GM19397 (cell line): ENCODE data around the gene BST1.

Experiments used
- ATAC-seq: cut with Tn5 transposase; IDR thresholded peaks from one replicate; pipeline ENCODE4 v1.9.1; 2021; ENCODE audit warnings: mild to moderate bottlenecking, moderate library complexity; ENCODE audit not compliant: unreplicated experiment

Gene BST1

DNA sequence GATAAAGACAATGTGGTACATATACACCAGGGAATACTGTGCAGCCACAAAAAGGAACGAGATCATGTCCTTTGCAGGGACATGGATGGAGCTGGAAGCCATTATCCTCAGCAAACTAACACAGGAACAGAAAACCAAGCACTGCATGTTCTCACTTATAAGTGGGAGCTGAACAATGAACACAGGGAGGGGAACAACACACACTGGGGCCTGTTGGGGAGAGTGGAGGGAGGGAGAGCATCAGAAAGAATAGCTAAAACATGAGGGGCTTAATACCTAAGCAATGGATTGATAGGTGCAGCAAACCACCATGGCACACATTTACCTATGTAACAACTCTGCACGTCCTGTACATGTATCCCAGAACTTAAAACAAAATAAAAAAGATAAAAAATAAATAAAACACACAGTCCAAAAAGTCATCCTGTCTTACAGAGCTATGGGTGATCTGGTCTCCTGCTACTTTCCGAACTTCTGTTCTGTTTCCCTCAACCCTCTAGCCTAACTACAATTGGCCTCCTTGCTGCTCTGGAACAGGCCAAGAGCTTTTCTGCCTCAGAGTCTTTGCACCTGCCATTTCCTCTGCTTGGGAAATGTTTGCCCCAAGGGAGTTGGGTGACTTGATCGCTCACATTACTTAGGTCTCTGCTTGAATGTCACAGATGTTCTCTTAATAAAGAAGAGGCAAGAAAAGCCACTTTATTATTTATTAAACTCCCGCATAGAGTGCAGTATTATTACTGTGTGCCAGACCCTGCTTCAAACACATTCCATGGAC is 74.2 kb downstream of the BST1 start:
- no peak for ATAC-seq

DNA sequence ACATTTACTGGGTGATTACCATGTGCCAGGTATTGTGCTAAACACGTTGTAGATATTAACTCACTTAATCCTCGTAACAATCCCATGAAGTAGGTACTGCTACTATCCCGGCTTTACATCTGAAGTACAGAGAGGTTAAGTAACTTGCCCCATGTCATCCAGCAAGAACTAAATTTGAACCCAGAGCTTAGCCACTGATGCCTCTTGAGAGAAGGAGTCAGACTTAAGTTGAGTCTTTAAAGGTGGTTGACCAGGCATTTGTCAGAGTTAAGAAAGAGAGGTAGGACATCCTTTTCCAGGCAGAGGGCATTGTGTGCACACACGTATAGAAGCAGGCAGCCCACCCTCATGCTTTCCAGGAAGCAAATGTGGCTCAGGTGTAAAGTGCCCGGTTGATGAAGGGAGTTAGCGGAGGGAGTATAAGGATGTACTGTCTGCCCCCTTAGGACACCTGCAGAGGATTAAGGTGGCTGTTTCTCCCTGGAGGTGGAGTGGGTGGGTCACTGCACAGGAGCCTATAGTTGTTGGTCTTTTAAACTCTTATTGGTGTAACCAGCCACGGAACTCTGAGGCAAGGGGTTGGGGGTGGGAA is 74.9 kb downstream of the BST1 start:
- no peak for ATAC-seq

DNA sequence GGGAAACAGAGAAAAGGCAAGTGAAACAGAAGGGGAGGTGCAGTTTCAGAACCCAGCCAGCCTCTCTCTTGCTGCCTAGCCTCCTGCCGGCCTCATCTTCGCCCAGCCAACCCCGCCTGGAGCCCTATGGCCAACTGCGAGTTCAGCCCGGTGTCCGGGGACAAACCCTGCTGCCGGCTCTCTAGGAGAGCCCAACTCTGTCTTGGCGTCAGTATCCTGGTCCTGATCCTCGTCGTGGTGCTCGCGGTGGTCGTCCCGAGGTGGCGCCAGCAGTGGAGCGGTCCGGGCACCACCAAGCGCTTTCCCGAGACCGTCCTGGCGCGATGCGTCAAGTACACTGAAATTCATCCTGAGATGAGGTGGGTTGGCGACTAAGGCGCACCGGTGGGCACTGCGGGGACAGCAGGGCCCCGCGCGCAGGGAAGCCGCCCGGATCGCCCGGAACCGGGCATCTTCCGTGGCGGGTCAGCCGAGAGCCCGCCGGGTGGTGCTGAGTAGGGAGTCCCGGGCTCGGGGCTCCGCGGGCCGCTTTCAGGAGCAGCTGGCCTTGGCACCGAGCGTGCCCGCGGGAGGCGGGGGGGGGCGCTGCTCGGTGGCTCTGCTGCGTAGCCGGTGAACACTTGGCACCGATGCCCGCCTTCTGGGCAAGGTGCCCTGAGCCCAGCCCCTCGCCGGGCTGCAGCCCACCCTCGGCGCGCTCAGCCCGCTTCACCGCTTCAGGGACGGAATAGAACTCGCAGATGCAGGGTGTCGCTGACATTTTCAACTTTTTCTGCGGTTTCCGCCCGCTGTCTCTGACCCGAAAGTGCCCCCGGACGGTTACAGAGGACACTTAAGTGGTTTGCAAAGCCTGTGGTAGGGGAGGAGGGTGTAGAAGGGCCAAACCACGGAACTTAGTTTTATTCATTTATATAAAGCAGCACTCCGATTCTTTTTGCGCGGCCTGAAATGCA is 75.7 kb downstream of the BST1 start, which contains the start of gene CD38:
Gene CD38 (plus strand): TSS at position 40 of the 953 bp plus-strand sequence. CDS start 87 bp downstream, at position 127.
- ATAC-seq, result peak; percentile 65

DNA sequence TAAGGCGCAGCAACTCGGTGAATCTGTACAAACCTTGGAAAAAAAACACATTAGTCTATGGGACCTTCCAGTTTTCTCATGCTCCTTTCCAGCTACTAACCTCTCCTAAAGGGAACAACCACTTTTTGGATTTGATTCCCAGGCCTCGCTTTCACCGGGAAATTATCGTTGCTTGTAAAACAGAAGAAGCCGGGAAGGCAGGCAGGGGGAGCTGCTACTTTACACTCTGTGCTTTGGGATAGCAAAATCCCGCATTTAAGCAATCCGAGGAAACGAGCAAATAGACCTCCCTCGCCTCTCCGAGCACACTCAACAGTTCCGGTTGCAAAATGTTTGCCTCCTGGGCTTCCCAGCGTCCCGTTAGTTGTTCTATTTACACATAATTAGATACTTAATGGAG is 76.4 kb downstream of the BST1 start:
- no peak for ATAC-seq

DNA sequence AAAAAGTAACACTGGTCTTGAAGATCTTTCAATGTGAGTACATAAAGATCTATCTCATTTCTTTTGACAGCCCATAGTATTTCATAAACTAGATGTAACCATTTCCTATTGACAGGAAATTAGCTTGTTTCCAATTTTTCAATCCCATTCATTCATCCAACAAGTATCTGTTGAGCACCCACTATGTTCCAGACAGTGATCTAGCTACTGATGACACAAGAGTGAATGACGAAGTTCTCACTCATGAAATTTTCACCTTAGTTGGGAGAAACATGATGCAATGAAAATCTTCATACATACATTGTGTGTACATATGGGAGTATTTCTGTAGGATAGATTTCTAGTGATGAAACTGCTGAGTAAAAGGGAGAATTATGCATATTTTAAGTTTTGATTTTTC is 76.9 kb downstream of the BST1 start:
- ATAC-seq, result no peak

DNA sequence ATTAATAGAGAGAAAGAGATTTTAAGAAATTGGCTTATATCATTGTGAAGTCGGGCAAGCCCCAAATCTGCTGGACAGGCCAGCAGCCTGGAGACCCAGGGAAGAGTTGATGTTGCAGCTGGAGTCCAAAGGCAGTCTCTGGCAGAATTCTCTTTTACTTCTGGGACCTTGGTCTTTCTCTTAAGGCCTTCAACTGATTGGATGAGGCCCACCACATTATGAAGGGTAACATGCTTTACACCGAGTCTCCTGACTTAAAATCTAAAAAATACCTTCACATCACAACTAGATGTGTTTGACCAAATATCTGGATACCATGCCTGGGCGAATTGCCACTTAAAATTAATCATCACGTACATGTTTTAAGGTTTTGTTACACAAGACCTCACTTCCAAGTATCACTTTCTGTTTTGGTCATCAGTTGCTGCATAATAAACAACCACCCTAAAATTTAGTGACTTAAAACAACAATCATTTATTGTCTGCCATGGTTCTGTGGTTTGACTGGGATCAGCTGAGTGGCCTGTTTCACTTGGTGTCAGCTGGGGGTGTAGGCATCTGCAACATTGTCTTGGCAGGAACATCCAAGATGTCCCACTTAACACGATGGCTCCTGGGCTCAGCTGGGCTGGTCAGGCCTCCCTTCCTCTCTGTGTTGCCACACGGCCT is 78.7 kb downstream of the BST1 start:
- ATAC-seq, result no peak
